K562 (cell line): ENCODE results near the gene FLAD1. TPM values are rescaled to one million over a fixed set of nuclear protein-coding genes. Genes with fewer than 3 reads are reported as not detected.
A peak's percentile ranks its signal among the peaks of the same experiment; 100 is the strongest.

Experiments used
- CC2D1A ChIP-seq: fragments of 450-650 bp; IDR thresholded peaks from 2 replicates; pipeline ENCODE4 v1.6.1; 2017; ENCODE audit warnings: mild to moderate bottlenecking
- DACH1 ChIP-seq: fragments of 450-650 bp; IDR thresholded peaks from 2 replicates; pipeline ENCODE4 v1.6.1; 2018; ENCODE audit not compliant: partially characterized antibody
- EP400 ChIP-seq: fragments of 450-650 bp; IDR thresholded peaks from 2 replicates; pipeline ENCODE4 v1.6.1; 2017; ENCODE audit warnings: antibody characterized with exemption, mild to moderate bottlenecking, moderate library complexity
- ETS1 ChIP-seq: conservative IDR thresholded peaks from 2 replicates; pipeline ENCODE4 v1.6.1; 2011; ENCODE audit warnings: low read depth, mild to moderate bottlenecking, low read length; ENCODE audit not compliant: control insufficient read depth
- GTF2F1 ChIP-seq: IDR thresholded peaks from 2 replicates; pipeline ENCODE4 v1.6.1; 2011; ENCODE audit warnings: low read depth, low read length, improper control_type of control experiment
- MNT ChIP-seq, 2 experiments: fragments of 450-650 bp; conservative IDR thresholded peaks; 2 replicates each; pipeline ENCODE4 v1.6.1; 2017; ENCODE audit warnings: mild to moderate bottlenecking in 2 of 2, moderate library complexity in 2 of 2
- PATZ1 ChIP-seq: fragments of 250-450 bp; sonication (Bioruptor Pico); IDR thresholded peaks from 2 replicates; pipeline ENCODE4 v1.5.0; 2020; ENCODE audit warnings: mild to moderate bottlenecking, borderline replicate concordance
- PBX2 ChIP-seq, 2 experiments: IDR thresholded peaks in 1 of 2; conservative IDR thresholded peaks in 1 of 2; 2 replicates each; pipeline ENCODE4 v1.6.1; 2016; ENCODE audit warnings: low read depth in 2 of 2, mild to moderate bottlenecking in 1 of 2, missing compliant biosample characterization in 1 of 2, missing genetic modification characterization in 1 of 2, moderate library complexity in 1 of 2
- POLR2B ChIP-seq: fragments of 450-650 bp; IDR thresholded peaks from 2 replicates; pipeline ENCODE4 v1.6.1; 2018; ENCODE audit warnings: low read depth; ENCODE audit not compliant: partially characterized antibody
- POLR2G ChIP-seq: fragments of 200-400 bp; formaldehyde crosslinking; IDR thresholded peaks from 2 replicates; pipeline ENCODE4 v1.6.1; 2017; ENCODE audit warnings: low read depth, mild to moderate bottlenecking, antibody characterized with exemption, low read length, moderate library complexity
- SRSF3 ChIP-seq: fragments of 200-400 bp; formaldehyde crosslinking; IDR thresholded peaks from 2 replicates; pipeline ENCODE4 v1.6.1; 2016; ENCODE audit warnings: mild to moderate bottlenecking, low read length, moderate library complexity; ENCODE audit not compliant: insufficient read depth
- TCF15 ChIP-seq: fragments of 250-450 bp; sonication (Bioruptor Pico); IDR thresholded peaks from 2 replicates; pipeline ENCODE4 v1.8.0; 2022; ENCODE audit warnings: moderate library complexity, mild to moderate bottlenecking, inconsistent platforms
- ZNF518B ChIP-seq: fragments of 250-450 bp; sonication (Bioruptor Pico); IDR thresholded peaks from 2 replicates; pipeline ENCODE4 v1.5.0; 2021; ENCODE audit warnings: mild to moderate bottlenecking, moderate library complexity
- polyA plus RNA-seq, 8 experiments: library from polyadenylated mRNA; depleted of rRNA in 4 of 8; stranded (reverse) in 5 of 8; unstranded in 3 of 8; fragments of >200 nt; fragmentation: Nextera tagmentation in 2 of 8; fragmentation: Illumina TruSeq in 1 of 8; extraction: Ambion mirVana in 2 of 8; extraction: Trizol in 1 of 8; gene quantifications; 2 replicates each; pipeline versions ENCODE4 v1.2.1 to v1.2.3, GENCODE V29; 2011 to 2014; ENCODE audit warnings: inconsistent platforms in 1 of 8, missing spikeins in 1 of 8
- total RNA-seq, 7 experiments: library from RNA; depleted of rRNA in 6 of 7; stranded (reverse); fragments of >200 nt in 6 of 7; fragmentation: Illumina TruSeq in 2 of 7; extraction: Trizol in 2 of 7; gene quantifications; 2 replicates each; pipeline versions ENCODE4 v1.2.1 to v1.2.3, GENCODE V29; 2011 to 2021; ENCODE audit warnings: low replicate concordance in 1 of 7

FLAD1 gene
- total and polyA plus RNA-seq, 9 of the 15 experiments (the other 6 are each of a cell fraction or from before 2014, with no cell fraction given), result 24.9 to 85.8 (median 67.0) TPM

- TF ChIP-seq ZNF518B, result no peak
- TF ChIP-seq PBX2 (CRISPR knock-in tag; IDR thresholded peaks at IDR 0.05; ENCODE audit: low read depth), result no peak
- TF ChIP-seq PBX2 (tag; conservative IDR thresholded peaks at IDR 0.05; ENCODE audit: low read depth), result peak; percentile 82
- TF ChIP-seq SRSF3, result no peak; the same call in 1 of the 2 replicates
- TF ChIP-seq GTF2F1, result no peak
- TF ChIP-seq TCF15 (CRISPR knock-in tag), result no peak
- TF ChIP-seq POLR2G, result no peak
- peak; percentile 36 for TF ChIP-seq EP400
- no peak for TF ChIP-seq CC2D1A
- TF ChIP-seq POLR2B, result no peak
- no peak for TF ChIP-seq ETS1
- no peak for TF ChIP-seq DACH1
- TF ChIP-seq MNT (conservative IDR thresholded peaks at IDR 0.05), result peak; percentile 82 to 88; a peak in 3 of 4 replicates
- TF ChIP-seq PATZ1 (CRISPR knock-in tag), result no peak
Observed at GRCh38 chr1:154937085-154937987, 45.8 kb upstream of the FLAD1 start (continued).
